Hepatocyte (in vitro differentiated cells): ENCODE measurements around the gene SH3PXD2A.

Source experiments
- CTCF ChIP-seq: fragments of 200-600 bp; sonication (generic); IDR thresholded peaks from 2 replicates; pipeline ENCODE4 v1.5.1; 2016; ENCODE audit warnings: antibody characterized with exemption, mild to moderate bottlenecking; ENCODE audit not compliant: poor library complexity
- EZH2 ChIP-seq: fragments of 200-600 bp; sonication (generic); IDR thresholded peaks from 2 replicates; pipeline ENCODE4 v1.6.1; 2016; ENCODE audit warnings: antibody characterized with exemption, mild to moderate bottlenecking, borderline replicate concordance
- EZH2phosphoT487 ChIP-seq: fragments of 200-600 bp; sonication (generic); IDR thresholded peaks from one replicate; pipeline ENCODE4 v1.6.1; 2018; ENCODE audit warnings: antibody characterized with exemption, mild to moderate bottlenecking, low read depth, moderate library complexity; ENCODE audit not compliant: unreplicated experiment, severe bottlenecking

GRCh38 chr10:103854265-103854685, 1.1 kb downstream of the SH3PXD2A start:
- TF ChIP-seq EZH2 (no peak), CTCF (no peak), EZH2phosphoT487 (no peak)
